ENCODE data around the gene KCNT2. TPM values are rescaled to one million over a fixed set of nuclear protein-coding genes. Genes with fewer than 3 reads are reported as not detected.

The KCNT2 gene
- total RNA-seq, 1 donor from 2014 or later: not detected

- H3K36me3 Mint-ChIP-seq (ENCODE audit: low read depth): no peaks in the 10 kb centered on the region
- no peaks in the 10 kb centered on the region for H3K27me3 Mint-ChIP-seq
- TF ChIP-seq CTCF (IDR thresholded peaks at IDR 0.05): no peak
- H3K27ac Mint-ChIP-seq: no peak overlapping the region
- intact Hi-C loops (cut with micrococcal nuclease): no loop called here
- H3K4me3 Mint-ChIP-seq: no peak overlapping the region
- ATAC-seq (ENCODE audit: low read depth) (no peak), DNase-seq (no peak)
- peaks cover 6% of the 10 kb centered on the region for H3K9me3 Mint-ChIP-seq
- ChIA-PET POLR2A (no interaction called here), CTCF (no interaction called here)
- no peaks in the 10 kb centered on the region for H3K4me1 Mint-ChIP-seq
Observed at GRCh38 chr1:196209265-196209664, 399.0 kb downstream of the KCNT2 start.

GRCh38 chr1:196207612-196208217 lies 400.5 kb downstream of the KCNT2 start:
- peaks cover 6% of the 10 kb centered on the region for H3K9me3 Mint-ChIP-seq

GRCh38 chr1:196205882-196206281 lies 402.4 kb downstream of the KCNT2 start:
- no peaks in the 10 kb centered on the region for H3K4me1 Mint-ChIP-seq
- CTCF ChIA-PET: no interaction called here
- ATAC-seq (ENCODE audit: low read depth) (no peak), DNase-seq (no peak)
- TF ChIP-seq CTCF (IDR thresholded peaks at IDR 0.05): no peak
- H3K27ac Mint-ChIP-seq: no peak overlapping the region
- H3K9me3 Mint-ChIP-seq: peaks cover 6% of the 10 kb centered on the region
- POLR2A ChIA-PET: no interaction called here
- no peaks in the 10 kb centered on the region for H3K27me3 Mint-ChIP-seq
- intact Hi-C loops (cut with micrococcal nuclease): no loop called here
- no peak overlapping the region for H3K4me3 Mint-ChIP-seq
- H3K36me3 Mint-ChIP-seq (ENCODE audit: low read depth): no peaks in the 10 kb centered on the region

More at GRCh38 chr1:196207612-196208217, 400.5 kb downstream of the KCNT2 start:
- Mint-ChIP-seq H3K4me1 (no peaks in the 10 kb centered on the region), H3K27ac (no peak overlapping the region), H3K36me3 (ENCODE audit: low read depth) (no peaks in the 10 kb centered on the region), H3K27me3 (no peaks in the 10 kb centered on the region), H3K4me3 (no peak overlapping the region)
- ATAC-seq (ENCODE audit: low read depth) (no peak), DNase-seq (no peak)
- CTCF ChIA-PET: no interaction called here
- POLR2A ChIA-PET: no interaction called here
- intact Hi-C loops (cut with micrococcal nuclease): no loop called here
- TF ChIP-seq CTCF (IDR thresholded peaks at IDR 0.05): no peak

GRCh38 chr1:196196486-196196885 lies 411.8 kb downstream of the KCNT2 start:
- peaks cover 2% of the 10 kb centered on the region for H3K9me3 Mint-ChIP-seq
- no peaks in the 10 kb centered on the region for H3K27me3 Mint-ChIP-seq
- no peak for DNase-seq
- no peaks in the 10 kb centered on the region for H3K36me3 Mint-ChIP-seq (ENCODE audit: low read depth)
- no peak overlapping the region for H3K27ac Mint-ChIP-seq
- ChIA-PET POLR2A (no interaction called here), CTCF (no interaction called here)
- intact Hi-C loops (cut with micrococcal nuclease): no loop called here
- no peak for TF ChIP-seq CTCF (IDR thresholded peaks at IDR 0.05)
- H3K4me1 Mint-ChIP-seq: no peaks in the 10 kb centered on the region
- no peak overlapping the region for H3K4me3 Mint-ChIP-seq
- ATAC-seq (ENCODE audit: low read depth): no peak

- DNase-seq: no peak
- intact Hi-C loops (cut with micrococcal nuclease): no loop called here
- ChIA-PET POLR2A (no interaction called here), CTCF (no interaction called here)
- ATAC-seq (ENCODE audit: low read depth): no peak
- no peaks in the 10 kb centered on the region for H3K27me3 Mint-ChIP-seq
- peaks cover 4% of the 10 kb centered on the region for H3K9me3 Mint-ChIP-seq
- H3K27ac Mint-ChIP-seq: no peak overlapping the region
- no peak for TF ChIP-seq CTCF (IDR thresholded peaks at IDR 0.05)
- no peaks in the 10 kb centered on the region for H3K36me3 Mint-ChIP-seq (ENCODE audit: low read depth)
- no peak overlapping the region for H3K4me3 Mint-ChIP-seq
- no peaks in the 10 kb centered on the region for H3K4me1 Mint-ChIP-seq
Observed at GRCh38 chr1:196193896-196194559, 414.2 kb downstream of the KCNT2 start.

All from activated B cell treated with CpG ODN at 0.5 μM for 24 hours (primary cell).